GM10266 (cell line): ENCODE results near the gene SCFD2.

Experiments used
- DNase-seq: peaks from one replicate; pipeline ENCODE4 v3.0.0; 2012; ENCODE audit errors: extremely low spot score
- TF ChIP-seq, protein P1 (sequence below): IDR thresholded peaks from 2 replicates; pipeline ENCODE4 v1.5.1; 2012; ENCODE audit warnings: mild to moderate bottlenecking, low read depth; ENCODE audit not compliant: control insufficient read depth, insufficient read depth; ENCODE audit errors: missing control alignments

SCFD2 gene

DNA sequence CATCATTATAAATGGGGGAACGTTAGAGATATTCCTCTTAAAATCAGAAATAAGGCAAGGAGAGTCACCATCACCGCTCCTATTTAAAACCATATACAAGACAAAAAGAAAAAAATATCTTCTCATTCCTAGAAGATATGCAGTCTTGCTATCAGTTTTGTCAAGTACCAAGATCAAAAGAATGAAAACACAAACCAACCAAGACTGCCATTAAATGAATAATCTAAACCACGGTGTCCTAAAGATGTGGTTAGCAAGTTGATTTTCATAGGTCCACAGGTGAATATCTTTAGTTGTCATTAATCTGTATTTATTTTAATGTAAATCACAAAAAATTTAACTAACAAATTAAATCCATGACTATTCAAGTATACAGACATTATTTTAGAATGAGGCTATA lies 39.3 kb downstream of the SCFD2 start:
- DNase-seq: no peak
- TF ChIP-seq, protein P1, sequence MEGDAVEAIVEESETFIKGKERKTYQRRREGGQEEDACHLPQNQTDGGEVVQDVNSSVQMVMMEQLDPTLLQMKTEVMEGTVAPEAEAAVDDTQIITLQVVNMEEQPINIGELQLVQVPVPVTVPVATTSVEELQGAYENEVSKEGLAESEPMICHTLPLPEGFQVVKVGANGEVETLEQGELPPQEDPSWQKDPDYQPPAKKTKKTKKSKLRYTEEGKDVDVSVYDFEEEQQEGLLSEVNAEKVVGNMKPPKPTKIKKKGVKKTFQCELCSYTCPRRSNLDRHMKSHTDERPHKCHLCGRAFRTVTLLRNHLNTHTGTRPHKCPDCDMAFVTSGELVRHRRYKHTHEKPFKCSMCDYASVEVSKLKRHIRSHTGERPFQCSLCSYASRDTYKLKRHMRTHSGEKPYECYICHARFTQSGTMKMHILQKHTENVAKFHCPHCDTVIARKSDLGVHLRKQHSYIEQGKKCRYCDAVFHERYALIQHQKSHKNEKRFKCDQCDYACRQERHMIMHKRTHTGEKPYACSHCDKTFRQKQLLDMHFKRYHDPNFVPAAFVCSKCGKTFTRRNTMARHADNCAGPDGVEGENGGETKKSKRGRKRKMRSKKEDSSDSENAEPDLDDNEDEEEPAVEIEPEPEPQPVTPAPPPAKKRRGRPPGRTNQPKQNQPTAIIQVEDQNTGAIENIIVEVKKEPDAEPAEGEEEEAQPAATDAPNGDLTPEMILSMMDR: no peak

DNA sequence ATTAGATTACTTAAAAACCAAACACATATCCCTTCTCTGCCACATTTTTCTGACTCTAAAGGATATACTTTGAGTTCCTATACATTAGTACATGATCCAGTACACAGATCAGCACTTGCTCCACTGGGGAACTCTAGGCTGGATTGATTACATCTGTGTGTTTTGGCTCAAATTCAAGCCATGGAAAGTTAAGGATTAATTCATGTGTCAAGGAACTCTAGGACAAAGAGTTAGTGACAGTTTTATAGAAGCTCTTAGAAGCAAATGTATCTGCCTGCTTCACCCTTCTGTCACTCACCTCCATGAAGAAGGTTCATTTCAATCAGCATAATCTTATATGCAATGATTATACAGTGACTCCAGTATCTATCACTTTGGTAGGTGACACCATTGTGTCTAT lies 43.2 kb downstream of the SCFD2 start:
- TF ChIP-seq, protein P1: no peak
- DNase-seq: no peak

DNA sequence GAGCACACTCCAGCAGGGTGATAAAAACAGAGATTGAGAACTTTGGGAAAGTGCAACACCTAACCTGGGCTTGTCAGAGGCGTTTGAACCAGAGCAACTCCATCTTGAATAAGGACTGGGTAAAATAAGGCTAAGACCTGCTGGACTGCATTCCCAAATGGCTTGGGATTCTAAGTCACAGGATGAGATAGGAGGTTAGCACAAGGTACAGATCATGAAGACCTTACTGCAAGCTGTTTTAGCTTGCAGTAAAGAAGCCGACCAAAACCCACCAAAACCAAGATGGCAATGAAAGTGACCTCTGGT lies 43.9 kb downstream of the SCFD2 start:
- TF ChIP-seq, protein P1: no peak
- DNase-seq: no peak

DNA sequence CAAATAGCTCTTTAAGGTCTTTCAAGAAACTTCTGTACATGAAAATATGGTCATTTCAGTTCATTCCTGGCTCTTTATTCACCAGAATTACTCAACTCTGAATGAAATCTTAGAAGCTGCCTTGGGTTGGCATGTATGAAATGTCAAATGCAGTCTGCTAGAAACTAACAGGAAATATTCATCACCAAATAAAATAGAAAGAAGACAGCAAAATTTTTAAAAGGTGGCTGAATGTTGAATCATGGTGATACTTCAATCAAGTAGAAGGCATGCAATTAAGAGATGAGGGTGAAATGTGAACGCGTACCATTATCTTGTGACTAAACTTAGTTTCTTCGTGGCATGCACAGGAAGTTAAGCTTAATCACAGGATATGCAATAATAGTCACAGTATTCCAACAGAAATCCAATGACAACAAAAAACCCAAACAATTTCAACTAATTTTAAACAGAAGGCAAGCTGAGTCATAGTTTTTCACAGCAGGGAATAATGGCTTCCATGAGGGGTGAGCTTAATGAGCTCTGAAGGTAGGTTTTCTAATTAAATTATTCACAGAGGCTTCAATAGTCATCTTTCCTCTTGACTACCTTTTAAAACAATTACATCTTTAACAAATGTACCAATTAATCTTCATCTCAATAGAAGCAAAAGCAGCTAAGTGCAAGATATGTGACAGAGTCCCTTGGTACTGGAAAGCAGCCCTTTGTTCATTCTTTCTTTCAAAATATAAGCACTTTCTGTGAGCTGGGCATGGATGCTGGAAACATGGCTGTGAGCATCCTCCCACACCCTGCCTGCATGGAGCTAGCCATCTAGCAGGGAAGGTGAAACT lies 44.5 kb downstream of the SCFD2 start:
- no peak for DNase-seq
- TF ChIP-seq, protein P1: no peak

DNA sequence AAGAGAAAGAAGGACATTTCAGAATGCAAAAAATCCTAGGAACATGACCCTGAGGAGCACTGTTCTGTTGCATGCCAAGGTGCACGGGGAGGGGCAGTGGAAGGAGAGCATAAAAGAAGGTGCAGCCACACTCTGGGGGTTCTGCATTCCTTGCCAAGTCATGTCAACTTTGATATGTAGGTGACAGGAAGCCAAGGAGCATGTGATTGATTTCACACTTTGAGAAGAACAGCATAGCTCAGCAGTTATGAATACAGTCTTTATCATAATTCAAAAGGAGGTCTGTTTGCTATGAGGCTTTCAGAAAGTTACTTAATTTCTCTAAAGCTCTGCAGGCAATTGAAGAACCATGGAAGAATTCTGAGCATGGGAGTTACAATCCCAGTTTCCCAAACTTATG lies 50.6 kb downstream of the SCFD2 start:
- TF ChIP-seq, protein P1: no peak
- no peak for DNase-seq

DNA sequence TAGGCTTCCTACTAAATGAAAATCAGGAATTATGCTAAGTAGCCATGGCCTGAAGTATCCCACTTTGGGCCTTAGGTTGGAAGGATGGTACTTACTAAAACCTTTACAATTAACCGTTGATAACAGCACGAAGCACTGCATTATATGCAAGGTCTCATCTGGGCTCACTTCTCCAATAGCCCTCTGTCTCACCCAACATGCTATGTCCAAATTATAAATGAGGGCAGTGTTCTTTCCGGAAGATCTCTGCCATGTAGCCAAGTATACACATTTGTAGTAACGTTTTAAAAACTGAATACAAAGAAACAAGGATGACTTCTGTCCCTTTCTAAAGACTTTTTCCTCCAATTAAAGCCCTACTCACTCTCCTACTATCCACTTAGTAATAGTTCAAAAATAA lies 51.6 kb downstream of the SCFD2 start:
- DNase-seq: no peak
- TF ChIP-seq, protein P1: no peak

DNA sequence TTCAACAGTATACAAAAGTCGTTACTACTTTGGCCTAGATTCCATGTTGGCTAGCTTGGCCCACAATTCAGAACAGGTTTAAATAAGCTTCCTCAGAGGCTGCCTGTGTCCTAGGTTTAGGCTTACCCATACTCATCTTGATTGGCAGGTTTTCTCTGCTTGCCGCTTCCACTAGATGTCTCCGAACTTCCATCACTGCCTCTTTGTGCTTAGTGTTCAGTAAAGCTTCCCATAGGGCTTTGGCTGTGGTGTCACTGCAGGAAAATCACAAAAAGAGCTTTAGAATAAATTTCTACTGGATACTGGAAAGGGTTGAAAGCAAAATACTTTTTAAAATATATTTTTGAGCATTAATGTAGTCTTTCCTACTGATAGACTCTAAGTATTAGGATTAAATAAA lies 52.4 kb downstream of the SCFD2 start:
- DNase-seq: no peak
- TF ChIP-seq, protein P1: no peak
